Measurements from ENCODE around the gene CYTH2. TPM values are rescaled to one million over a fixed set of nuclear protein-coding genes. Genes with fewer than 3 reads are reported as not detected.

The CYTH2 gene
- total and polyA plus RNA-seq, 7 donors, result 21.8 to 45.2 (median 36.6) TPM

DNA sequence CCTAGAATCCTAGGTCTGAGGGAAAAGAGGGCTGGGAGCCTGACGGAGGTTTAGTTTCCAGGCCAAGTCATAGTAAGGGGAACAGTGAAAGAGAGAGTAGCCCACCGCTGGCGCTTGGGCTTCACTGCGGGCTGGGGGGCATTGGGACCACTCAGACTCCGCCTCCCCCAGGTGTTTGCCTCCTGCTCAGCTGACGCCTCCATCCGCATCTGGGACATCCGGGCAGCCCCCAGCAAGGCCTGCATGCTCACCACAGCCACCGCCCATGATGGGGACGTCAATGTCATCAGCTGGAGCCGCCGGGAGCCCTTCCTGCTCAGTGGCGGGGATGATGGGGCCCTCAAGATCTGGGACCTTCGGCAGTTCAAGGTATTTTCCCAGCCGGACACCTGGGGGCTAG lies 18.3 kb upstream of the CYTH2 start:
- DNase-seq (no peak), ATAC-seq (no peak)
- TF ChIP-seq, protein P1, sequence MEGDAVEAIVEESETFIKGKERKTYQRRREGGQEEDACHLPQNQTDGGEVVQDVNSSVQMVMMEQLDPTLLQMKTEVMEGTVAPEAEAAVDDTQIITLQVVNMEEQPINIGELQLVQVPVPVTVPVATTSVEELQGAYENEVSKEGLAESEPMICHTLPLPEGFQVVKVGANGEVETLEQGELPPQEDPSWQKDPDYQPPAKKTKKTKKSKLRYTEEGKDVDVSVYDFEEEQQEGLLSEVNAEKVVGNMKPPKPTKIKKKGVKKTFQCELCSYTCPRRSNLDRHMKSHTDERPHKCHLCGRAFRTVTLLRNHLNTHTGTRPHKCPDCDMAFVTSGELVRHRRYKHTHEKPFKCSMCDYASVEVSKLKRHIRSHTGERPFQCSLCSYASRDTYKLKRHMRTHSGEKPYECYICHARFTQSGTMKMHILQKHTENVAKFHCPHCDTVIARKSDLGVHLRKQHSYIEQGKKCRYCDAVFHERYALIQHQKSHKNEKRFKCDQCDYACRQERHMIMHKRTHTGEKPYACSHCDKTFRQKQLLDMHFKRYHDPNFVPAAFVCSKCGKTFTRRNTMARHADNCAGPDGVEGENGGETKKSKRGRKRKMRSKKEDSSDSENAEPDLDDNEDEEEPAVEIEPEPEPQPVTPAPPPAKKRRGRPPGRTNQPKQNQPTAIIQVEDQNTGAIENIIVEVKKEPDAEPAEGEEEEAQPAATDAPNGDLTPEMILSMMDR (IDR thresholded peaks at IDR 0.05), result no peak
- intact Hi-C loops (cut with DNase I), result no loop called here
- peaks cover 30% of the 10 kb centered on the region for H3K4me1 ChIP-seq
- H3K27me3 ChIP-seq (ENCODE audit: insufficient read depth in 3 of 3, low read length in 2 of 3), result no peaks in the 10 kb centered on the region
- H3K9me3 ChIP-seq, result no peaks in the 10 kb centered on the region
- H3K36me3 ChIP-seq (ENCODE audit: insufficient read depth in 1 of 2, low read depth in 1 of 2), result peaks cover 12 to 75% of the 10 kb centered on the region in 2 donors
- 92 to 99% (median 93%) methylated on average over 14 to 15 of the region's 15 CpGs for WGBS, 3 donors
- H3K27ac ChIP-seq, result no peak overlapping the region
- no peak overlapping the region for H3K4me3 ChIP-seq

DNA sequence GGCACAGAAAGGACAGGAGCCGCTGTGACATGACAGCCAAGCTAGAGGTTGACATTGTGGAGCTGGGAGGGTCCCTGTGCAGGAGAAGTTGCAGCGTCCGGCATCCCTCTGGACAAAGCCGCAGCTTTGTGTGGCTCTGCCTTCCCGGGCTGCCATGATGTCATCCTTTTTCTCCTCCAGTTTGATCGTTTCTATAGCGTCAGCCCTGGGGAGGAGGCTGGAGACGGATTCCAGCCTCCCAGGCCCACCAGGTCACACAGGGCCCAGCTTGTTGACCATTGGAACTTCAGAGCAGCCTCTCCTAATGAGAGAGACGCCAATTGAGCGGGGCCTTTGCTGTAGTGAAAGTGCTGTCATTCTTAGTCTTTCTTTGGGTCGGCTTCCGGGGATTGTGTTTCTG lies 17.5 kb upstream of the CYTH2 start:
- no peak for DNase-seq
- Histone ChIP-seq H3K27ac (peak overlapping the region; percentile 30), H3K27me3 (ENCODE audit: insufficient read depth in 3 of 3, low read length in 2 of 3) (no peaks in the 10 kb centered on the region), H3K36me3 (ENCODE audit: insufficient read depth in 1 of 2, low read depth in 1 of 2) (peaks cover 12 to 83% of the 10 kb centered on the region in 2 donors), H3K4me3 (no peak overlapping the region), H3K4me1 (peaks cover 26% of the 10 kb centered on the region), H3K9me3 (no peaks in the 10 kb centered on the region)
- 82 to 84% (median 83%) methylated on average over 12 of the region's 12 CpGs for WGBS, 3 donors
- TF ChIP-seq, protein P1 (IDR thresholded peaks at IDR 0.05), result no peak
- ATAC-seq, result no peak
- intact Hi-C loops (cut with DNase I), result no loop called here

DNA sequence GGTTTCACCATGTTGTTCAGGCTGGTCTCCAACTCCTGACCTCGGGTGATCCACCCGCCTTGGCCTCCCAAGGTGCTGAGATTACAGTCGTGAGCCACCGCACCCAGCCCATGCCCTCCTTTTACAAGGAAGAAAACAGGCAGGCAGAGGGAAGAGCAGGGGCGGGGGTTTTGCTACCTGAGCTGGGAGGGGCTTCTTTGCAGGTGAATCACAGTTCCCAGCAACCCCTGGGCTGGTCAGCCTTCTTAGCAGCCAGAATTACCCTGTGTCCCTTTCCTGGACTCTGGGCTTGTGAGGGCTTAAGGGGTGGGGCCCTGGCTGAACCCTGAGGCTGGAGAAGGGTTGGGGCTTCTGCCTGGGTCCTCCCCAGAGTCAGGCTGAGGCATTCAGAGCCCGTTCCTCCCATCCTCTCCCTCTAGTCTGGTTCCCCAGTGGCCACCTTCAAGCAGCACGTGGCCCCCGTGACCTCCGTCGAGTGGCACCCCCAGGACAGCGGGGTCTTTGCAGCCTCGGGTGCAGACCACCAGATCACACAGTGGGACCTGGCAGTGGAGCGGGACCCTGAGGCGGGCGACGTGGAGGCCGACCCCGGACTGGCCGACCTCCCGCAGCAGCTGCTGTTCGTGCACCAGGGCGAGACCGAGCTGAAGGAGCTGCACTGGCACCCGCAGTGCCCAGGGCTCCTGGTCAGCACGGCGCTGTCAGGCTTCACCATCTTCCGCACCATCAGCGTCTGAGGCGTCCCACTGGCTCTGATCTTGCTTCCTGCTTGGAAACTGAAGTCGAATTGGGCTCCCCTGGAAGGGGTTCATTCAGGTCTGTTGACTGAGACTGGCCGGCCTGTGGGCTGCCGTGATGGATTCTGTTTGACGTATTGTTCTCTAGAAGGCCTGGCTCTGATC lies 16.6 kb upstream of the CYTH2 start:
- DNase-seq, result no peak
- ATAC-seq, result peak in 3 of 4 donors; percentile 22 to 43 (median 32)
- Histone ChIP-seq H3K27ac (peak overlapping the region; percentile 41), H3K27me3 (ENCODE audit: insufficient read depth in 3 of 3, low read length in 2 of 3) (no peaks in the 10 kb centered on the region), H3K4me1 (peaks cover 17% of the 10 kb centered on the region), H3K4me3 (no peak overlapping the region), H3K9me3 (no peaks in the 10 kb centered on the region), H3K36me3 (ENCODE audit: insufficient read depth in 1 of 2, low read depth in 1 of 2) (peaks cover 12 to 80% of the 10 kb centered on the region in 2 donors)
- WGBS, 3 donors, result 78 to 87% (median 82%) methylated on average over 33 of the region's 33 CpGs
- intact Hi-C loops (cut with DNase I), result no loop called here
- TF ChIP-seq, protein P1 (IDR thresholded peaks at IDR 0.05), result no peak

DNA sequence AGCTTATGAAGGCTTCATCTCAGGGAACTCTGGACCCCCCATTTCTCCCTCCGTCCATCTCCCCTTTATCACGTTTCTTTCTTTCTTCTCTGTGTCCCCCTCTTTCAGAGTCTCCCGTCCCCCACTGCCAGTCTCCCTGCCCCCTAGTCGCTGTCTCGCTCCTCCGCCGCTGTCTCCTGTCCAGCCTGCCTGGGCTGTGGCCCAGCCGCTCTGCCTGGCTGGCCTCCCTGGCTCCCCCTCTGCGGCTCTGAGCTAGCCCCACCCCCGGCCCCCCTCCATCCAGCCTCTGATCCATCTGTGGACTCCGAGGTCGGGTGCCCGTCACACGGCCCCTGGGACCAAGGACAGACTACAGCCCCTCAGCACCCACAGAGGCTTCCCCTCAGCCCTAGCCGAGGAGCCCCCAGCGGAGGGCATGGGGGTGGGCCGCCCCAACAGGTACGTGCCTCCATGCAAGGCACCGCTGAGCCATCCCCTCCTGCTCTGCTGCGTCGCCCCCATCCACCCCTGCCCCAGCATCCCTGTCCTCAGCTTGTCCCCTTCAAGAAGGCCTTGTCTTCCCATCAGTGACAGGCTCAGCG lies 14.9 kb upstream of the CYTH2 start:
- Histone ChIP-seq H3K36me3 (ENCODE audit: insufficient read depth in 1 of 2, low read depth in 1 of 2) (peaks cover 8 to 63% of the 10 kb centered on the region in 2 donors), H3K4me3 (no peak overlapping the region), H3K27me3 (ENCODE audit: insufficient read depth in 3 of 3, low read length in 2 of 3) (no peaks in the 10 kb centered on the region), H3K27ac (no peak overlapping the region), H3K4me1 (peaks cover 16% of the 10 kb centered on the region), H3K9me3 (no peaks in the 10 kb centered on the region)
- 82 to 88% (median 86%) methylated on average over 21 to 22 of the region's 22 CpGs for WGBS, 3 donors
- ATAC-seq (peak in 1 of 4 donors; percentile 16), DNase-seq (no peak)
- intact Hi-C loops (cut with DNase I), result no loop called here
- TF ChIP-seq, protein P1 (IDR thresholded peaks at IDR 0.05), result no peak
